Measurements from ENCODE around the gene TMEM120B. TPM values are rescaled to one million over a fixed set of nuclear protein-coding genes. Genes with fewer than 3 reads are reported as not detected.
A peak's percentile ranks its signal among the peaks of the same experiment; 100 is the strongest.
"Not testable (repeated sequence)": the region's sequence is repeated elsewhere in the genome, so short reads cannot be mapped to it uniquely, and the experiment has no call there.

TMEM120B gene
- total RNA-seq, 1 donor from 2014 or later = 9.7 TPM

- DNase-seq (ENCODE audit: low spot score in 2 of 2) = peak in 1 of 2 donors; percentile 71
- intact Hi-C loops (cut with DNase I) = loop anchor here (2.0 kb wide), 3 partner anchors 25 to 57 kb away; no protein-coding TSS in a partner anchor
- H3K27ac ChIP-seq = peak overlapping the region; percentile 80 to 93
- H3K27me3 ChIP-seq = no peaks in the 10 kb centered on the region
- H3K9me3 ChIP-seq = no peaks in the 10 kb centered on the region
- H3K4me1 ChIP-seq = peaks cover 6 to 16% of the 10 kb centered on the region in 2 donors
- peak overlapping the region; percentile 93 to 99 for H3K4me3 ChIP-seq
- no peak for TF ChIP-seq CTCF (IDR thresholded peaks at IDR 0.05)
- no peaks in the 10 kb centered on the region for H3K36me3 ChIP-seq
Measured at GRCh38 chr12:121712190-121712460, 427 bp upstream of the TMEM120B start.

- peak in 1 of 2 donors; percentile 70 for DNase-seq (ENCODE audit: low spot score in 2 of 2)
- peak overlapping the region; percentile 68 to 80 for H3K27ac ChIP-seq
Measured at GRCh38 chr12:121713257-121713777, 765 bp downstream of the TMEM120B start.

GRCh38 chr12:121713793-121714192 lies 1.2 kb downstream of the TMEM120B start:
- TF ChIP-seq CTCF (IDR thresholded peaks at IDR 0.05) = no peak
- Histone ChIP-seq H3K36me3 (no peaks in the 10 kb centered on the region), H3K4me3 (peak overlapping the region; percentile 93 to 99), H3K27ac (peak overlapping the region in 1 of 2 donors; percentile 68), H3K4me1 (peaks cover 6 to 16% of the 10 kb centered on the region in 2 donors), H3K9me3 (no peaks in the 10 kb centered on the region), H3K27me3 (no peaks in the 10 kb centered on the region)
- intact Hi-C loops (cut with DNase I) = loop anchor here (2.0 kb wide), 3 partner anchors 27 to 55 kb away; no protein-coding TSS in a partner anchor
- no peak for DNase-seq (ENCODE audit: low spot score in 2 of 2)

More at GRCh38 chr12:121713257-121713777, 765 bp downstream of the TMEM120B start:
- H3K9me3 ChIP-seq = no peaks in the 10 kb centered on the region
- no peaks in the 10 kb centered on the region for H3K27me3 ChIP-seq
- peaks cover 6 to 16% of the 10 kb centered on the region in 2 donors for H3K4me1 ChIP-seq
- H3K36me3 ChIP-seq = no peaks in the 10 kb centered on the region
- intact Hi-C loops (cut with DNase I) = loop anchor here (2.0 kb wide), 3 partner anchors 27 to 55 kb away; no protein-coding TSS in a partner anchor
- H3K4me3 ChIP-seq = peak overlapping the region; percentile 93 to 99
- TF ChIP-seq CTCF (IDR thresholded peaks at IDR 0.05) = no peak

- intact Hi-C loops (cut with DNase I); H3K27me3 ChIP-seq; H3K36me3 ChIP-seq; H3K4me3 ChIP-seq; H3K27ac ChIP-seq; H3K9me3 ChIP-seq; DNase-seq (ENCODE audit: low spot score in 2 of 2): not testable (repeated sequence)
- peaks cover 6 to 16% of the 10 kb centered on the region in 2 donors for H3K4me1 ChIP-seq
Measured at GRCh38 chr12:121715055-121715454, 2.5 kb downstream of the TMEM120B start.

- Histone ChIP-seq H3K4me1 (peaks cover 6 to 15% of the 10 kb centered on the region in 2 donors), H3K36me3 (no peaks in the 10 kb centered on the region), H3K27me3 (no peaks in the 10 kb centered on the region), H3K9me3 (no peaks in the 10 kb centered on the region), H3K4me3 (no peak overlapping the region), H3K27ac (no peak overlapping the region)
- DNase-seq (ENCODE audit: low spot score in 2 of 2) = no peak
- intact Hi-C loops (cut with DNase I) = no loop called here
- TF ChIP-seq CTCF (IDR thresholded peaks at IDR 0.05) = no peak
Measured at GRCh38 chr12:121715862-121716435, 3.4 kb downstream of the TMEM120B start.

- Histone ChIP-seq H3K36me3 (no peaks in the 10 kb centered on the region), H3K27ac (no peak overlapping the region), H3K9me3 (no peaks in the 10 kb centered on the region), H3K4me3 (no peak overlapping the region), H3K27me3 (no peaks in the 10 kb centered on the region), H3K4me1 (peaks cover 4 to 8% of the 10 kb centered on the region in 2 donors)
- no peak for TF ChIP-seq CTCF (IDR thresholded peaks at IDR 0.05)
- DNase-seq (ENCODE audit: low spot score in 2 of 2) = no peak
- intact Hi-C loops (cut with DNase I) = no loop called here
Measured at GRCh38 chr12:121717041-121717699, 4.6 kb downstream of the TMEM120B start.

Measured in ascending aorta (tissue), 2 donors.